T47D (cell line): Measurements from ENCODE around the gene JAGN1.
A peak's percentile ranks its signal among the peaks of the same experiment; 100 is the strongest.
"Not testable (repeated sequence)": the region's sequence is repeated elsewhere in the genome, so short reads cannot be mapped to it uniquely, and the experiment has no call there.

ENCODE experiments used
- DNase-seq, 2 experiments: peaks; one replicate each; pipeline versions ENCODE4 v3.0.0 to v3.0.0-alpha.2; 2011 to 2012; ENCODE audit warnings: low read depth in 1 of 2, low spot score in 1 of 2
- JUND ChIP-seq: IDR thresholded peaks from 2 replicates; pipeline ENCODE4 v1.6.1; 2012; ENCODE audit warnings: low read depth
- in situ Hi-C: cut with HindIII; loops from 2 replicates; pipeline ENCODE4 v1.10.0; 2016; ENCODE audit warnings: low sequenced_read_pairs, low pct_unique_long_range_greater_than_20kb

The JAGN1 gene

GRCh38 chr3:9859530-9860025, 30.8 kb upstream of the JAGN1 start:
- in situ Hi-C loops, result no loop called here
- no peak for TF ChIP-seq JUND
- no peak for DNase-seq

GRCh38 chr3:9861201-9861600, 29.2 kb upstream of the JAGN1 start:
- TF ChIP-seq JUND, result no peak
- in situ Hi-C loops, result no loop called here

GRCh38 chr3:9861626-9862130, 28.7 kb upstream of the JAGN1 start:
- no peak for DNase-seq
- in situ Hi-C loops, result no loop called here
- TF ChIP-seq JUND, result no peak

More at GRCh38 chr3:9861201-9861600, 29.2 kb upstream of the JAGN1 start:
- no peak for DNase-seq

- no peak for TF ChIP-seq JUND
- in situ Hi-C loops, result no loop called here
- no peak for DNase-seq
These were observed 27.9 kb upstream of the JAGN1 start for GRCh38 chr3:9862391-9863057.

- no peak for DNase-seq
- in situ Hi-C loops, result no loop called here
- TF ChIP-seq JUND, result no peak
These were observed 27.2 kb upstream of the JAGN1 start for GRCh38 chr3:9863058-9863772.

- TF ChIP-seq JUND, result no peak
- in situ Hi-C loops, result no loop called here
- peak in 1 of 2 experiments; percentile 37 for DNase-seq
These were observed 26.0 kb upstream of the JAGN1 start for GRCh38 chr3:9864200-9864927.

- in situ Hi-C loops, DNase-seq: not testable (repeated sequence)
These were observed 25.2 kb upstream of the JAGN1 start for GRCh38 chr3:9865125-9865637.

- in situ Hi-C loops, result no loop called here
- no peak for DNase-seq
- TF ChIP-seq JUND, result no peak
These were observed 23.8 kb upstream of the JAGN1 start for GRCh38 chr3:9866639-9867038.

GRCh38 chr3:9867106-9867505, 23.3 kb upstream of the JAGN1 start:
- in situ Hi-C loops, result no loop called here
- no peak for TF ChIP-seq JUND
- no peak for DNase-seq

GRCh38 chr3:9869955-9870354, 20.5 kb upstream of the JAGN1 start:
- TF ChIP-seq JUND, result no peak
- DNase-seq, result no peak
- in situ Hi-C loops, result no loop called here

- TF ChIP-seq JUND, result no peak
- in situ Hi-C loops, result no loop called here
- no peak for DNase-seq
These were observed 19.4 kb upstream of the JAGN1 start for GRCh38 chr3:9870978-9871377.

GRCh38 chr3:9872067-9872466, 18.3 kb upstream of the JAGN1 start:
- DNase-seq, in situ Hi-C loops: not testable (repeated sequence)

- in situ Hi-C loops, result no loop called here
- no peak for TF ChIP-seq JUND
- no peak for DNase-seq
These were observed 15.0 kb upstream of the JAGN1 start for GRCh38 chr3:9875448-9875847.

- in situ Hi-C loops, DNase-seq: not testable (repeated sequence)
These were observed 14.2 kb upstream of the JAGN1 start for GRCh38 chr3:9876255-9876654.
